C4-2B (cell line): ENCODE results near the gene SCN8A.

ENCODE experiments used
- ZFX ChIP-seq: fragments of 450-650 bp; IDR thresholded peaks from 2 replicates; pipeline ENCODE4 v1.6.1; 2017
- TF ChIP-seq, protein P1 (sequence below): fragments of 450-650 bp; conservative IDR thresholded peaks from 2 replicates; pipeline ENCODE4 v1.5.1; 2017; ENCODE audit warnings: mild to moderate bottlenecking

DNA sequence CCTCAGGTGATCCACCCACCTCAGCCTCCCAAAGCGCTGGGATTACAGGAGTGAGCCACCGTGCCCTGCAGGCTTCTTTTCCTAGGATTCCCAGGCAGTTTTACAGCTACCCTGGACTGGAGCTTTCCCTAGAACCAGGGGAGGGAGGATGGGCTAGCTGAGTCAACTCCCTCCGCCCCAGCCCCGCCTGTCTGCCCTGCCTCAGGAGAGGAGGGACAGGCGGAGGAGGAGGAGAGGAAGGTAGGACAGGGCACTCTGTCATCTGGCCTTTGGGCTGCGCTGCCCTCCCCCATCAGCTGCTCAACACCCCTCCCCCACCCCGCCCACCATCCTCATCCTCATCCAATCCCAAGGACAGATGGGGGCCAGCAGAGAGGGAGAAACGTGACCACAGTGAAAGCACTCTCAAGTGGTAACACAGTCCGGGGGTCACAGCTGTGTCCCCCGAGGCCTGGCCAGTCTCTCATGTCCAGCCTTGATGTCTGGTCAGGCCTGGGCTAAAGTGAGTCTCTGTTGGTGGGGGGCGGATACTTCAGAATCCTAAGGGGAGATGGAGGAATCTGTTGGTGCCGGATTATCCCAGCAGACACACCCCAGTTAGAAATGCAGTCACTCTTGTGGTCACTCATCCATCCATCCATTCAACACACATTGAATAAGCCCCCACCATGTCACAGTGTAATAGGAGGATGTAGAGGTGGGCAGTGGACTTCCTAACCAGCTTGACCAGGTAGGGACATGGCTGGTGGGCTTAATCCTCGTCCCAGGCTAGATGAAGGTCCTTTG, 245.2 kb downstream of the SCN8A start:
- no peak for TF ChIP-seq ZFX
- TF ChIP-seq, protein P1, sequence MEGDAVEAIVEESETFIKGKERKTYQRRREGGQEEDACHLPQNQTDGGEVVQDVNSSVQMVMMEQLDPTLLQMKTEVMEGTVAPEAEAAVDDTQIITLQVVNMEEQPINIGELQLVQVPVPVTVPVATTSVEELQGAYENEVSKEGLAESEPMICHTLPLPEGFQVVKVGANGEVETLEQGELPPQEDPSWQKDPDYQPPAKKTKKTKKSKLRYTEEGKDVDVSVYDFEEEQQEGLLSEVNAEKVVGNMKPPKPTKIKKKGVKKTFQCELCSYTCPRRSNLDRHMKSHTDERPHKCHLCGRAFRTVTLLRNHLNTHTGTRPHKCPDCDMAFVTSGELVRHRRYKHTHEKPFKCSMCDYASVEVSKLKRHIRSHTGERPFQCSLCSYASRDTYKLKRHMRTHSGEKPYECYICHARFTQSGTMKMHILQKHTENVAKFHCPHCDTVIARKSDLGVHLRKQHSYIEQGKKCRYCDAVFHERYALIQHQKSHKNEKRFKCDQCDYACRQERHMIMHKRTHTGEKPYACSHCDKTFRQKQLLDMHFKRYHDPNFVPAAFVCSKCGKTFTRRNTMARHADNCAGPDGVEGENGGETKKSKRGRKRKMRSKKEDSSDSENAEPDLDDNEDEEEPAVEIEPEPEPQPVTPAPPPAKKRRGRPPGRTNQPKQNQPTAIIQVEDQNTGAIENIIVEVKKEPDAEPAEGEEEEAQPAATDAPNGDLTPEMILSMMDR = no peak
